ENCODE measurements around the gene DYRK1A.
A peak's percentile ranks its signal among the peaks of the same experiment; 100 is the strongest.

Gene DYRK1A

DNA sequence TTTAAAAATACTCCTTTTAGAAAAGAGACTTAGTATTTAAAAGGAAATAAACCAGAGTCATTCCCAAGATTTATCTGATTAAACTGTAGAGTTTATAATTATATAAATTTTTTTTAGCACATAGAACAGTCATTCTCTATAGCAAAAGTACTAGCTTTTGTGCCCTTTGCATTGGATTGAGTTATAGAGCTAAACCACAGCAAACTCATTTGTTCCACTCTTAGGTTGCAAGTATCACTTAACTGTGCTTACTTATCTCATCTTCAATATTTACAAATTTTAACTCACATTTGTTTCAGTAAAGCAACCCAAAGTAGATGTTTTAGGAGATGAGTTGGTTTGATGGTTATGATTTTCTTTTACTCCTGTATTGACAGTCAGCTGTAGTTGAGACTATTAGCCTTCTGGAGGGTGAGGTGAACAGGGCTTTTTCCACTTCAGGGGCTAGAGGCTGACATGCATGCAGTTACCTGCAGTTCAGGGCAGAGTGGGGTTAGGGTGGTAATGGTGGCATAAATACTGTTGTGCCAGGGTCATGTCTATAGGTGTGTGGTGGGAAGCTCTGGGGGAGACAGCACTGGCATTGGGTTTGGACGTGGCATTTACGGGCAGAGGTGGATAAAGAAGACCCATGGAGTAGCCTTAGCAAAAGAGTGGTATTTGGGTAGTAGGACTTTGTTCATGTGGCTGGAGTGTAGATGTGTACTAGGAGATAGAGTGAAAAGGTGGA lies 42.1 kb downstream of the DYRK1A start:
- TF ChIP-seq CTCF (conservative IDR thresholded peaks at IDR 0.05; ENCODE audit: low read length): no peak

DNA sequence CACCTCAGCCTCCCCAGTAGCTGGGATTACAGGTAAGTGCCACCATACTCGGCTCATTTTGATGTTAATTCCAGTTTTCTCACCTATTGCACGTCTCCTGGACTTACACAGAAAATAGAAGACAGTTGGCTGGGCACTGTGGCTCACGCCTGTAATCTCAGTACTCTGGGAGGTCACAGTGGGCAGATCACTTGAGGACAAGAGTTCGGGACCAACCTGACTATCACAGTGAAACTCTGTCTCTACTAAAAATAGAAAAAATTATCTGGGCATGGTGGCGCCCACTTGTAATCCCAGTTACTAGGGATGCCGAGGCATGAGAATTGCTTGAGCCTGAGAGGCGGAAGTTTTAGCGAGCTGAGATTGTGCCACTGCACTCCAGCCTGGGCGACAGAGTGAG lies 44.1 kb downstream of the DYRK1A start:
- TF ChIP-seq CTCF (conservative IDR thresholded peaks at IDR 0.05; ENCODE audit: low read length): no peak
- DNase-seq (ENCODE audit: low read depth): no peak
- H3K4me3 ChIP-seq (ENCODE audit: low read length): no peak overlapping the region

More for the DNA sequence above, 42.1 kb downstream of the DYRK1A start:
- DNase-seq (ENCODE audit: low read depth): no peak
- peak overlapping the region; percentile 17 for H3K4me3 ChIP-seq (ENCODE audit: low read length)

DNA sequence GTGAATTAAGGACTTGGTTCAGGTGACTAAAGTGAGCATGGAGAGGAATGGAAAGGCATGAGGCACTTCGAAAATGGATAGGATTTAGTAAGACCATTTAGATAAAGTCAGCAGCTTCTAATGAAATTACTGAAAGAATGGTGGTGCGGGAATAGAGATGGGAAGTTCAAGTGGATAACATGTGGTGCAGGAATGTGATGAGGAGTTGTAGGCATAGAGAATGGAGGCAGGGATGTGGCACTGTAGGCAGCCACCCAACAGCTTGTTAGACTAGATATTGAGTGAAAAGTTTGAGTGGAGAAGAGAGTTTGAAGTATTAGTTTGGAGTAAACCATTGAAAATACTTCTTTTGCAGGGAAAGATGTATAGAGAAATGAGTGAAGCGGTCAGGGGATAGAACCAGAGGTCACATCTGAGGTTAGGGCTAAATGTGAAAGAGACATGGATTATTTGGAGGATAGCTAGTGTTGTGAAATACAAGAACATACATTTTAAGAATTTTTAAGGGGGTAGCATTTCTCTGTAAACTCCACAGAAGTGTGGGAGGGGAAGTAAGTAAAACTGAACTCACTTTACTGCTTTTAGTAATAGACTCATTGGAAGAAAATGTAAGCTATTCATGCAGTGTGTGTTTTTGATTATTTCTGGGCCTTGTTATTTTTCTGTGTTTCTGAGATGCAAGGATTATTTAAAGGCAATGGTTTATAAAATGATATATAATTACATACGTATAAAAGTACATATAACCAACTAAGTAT lies 46.2 kb downstream of the DYRK1A start:
- H3K4me3 ChIP-seq (ENCODE audit: low read length): peak overlapping the region; percentile 4; the same call in 1 of the 2 replicates
- peak; percentile 88 for DNase-seq (ENCODE audit: low read depth)
- TF ChIP-seq CTCF (conservative IDR thresholded peaks at IDR 0.05; ENCODE audit: low read length): no peak

GRCh38 chr21:37413553-37414291 lies 47.1 kb downstream of the DYRK1A start:
- no peak for TF ChIP-seq CTCF (conservative IDR thresholded peaks at IDR 0.05; ENCODE audit: low read length)
- no peak overlapping the region for H3K4me3 ChIP-seq (ENCODE audit: low read length)
- DNase-seq (ENCODE audit: low read depth): no peak

DNA sequence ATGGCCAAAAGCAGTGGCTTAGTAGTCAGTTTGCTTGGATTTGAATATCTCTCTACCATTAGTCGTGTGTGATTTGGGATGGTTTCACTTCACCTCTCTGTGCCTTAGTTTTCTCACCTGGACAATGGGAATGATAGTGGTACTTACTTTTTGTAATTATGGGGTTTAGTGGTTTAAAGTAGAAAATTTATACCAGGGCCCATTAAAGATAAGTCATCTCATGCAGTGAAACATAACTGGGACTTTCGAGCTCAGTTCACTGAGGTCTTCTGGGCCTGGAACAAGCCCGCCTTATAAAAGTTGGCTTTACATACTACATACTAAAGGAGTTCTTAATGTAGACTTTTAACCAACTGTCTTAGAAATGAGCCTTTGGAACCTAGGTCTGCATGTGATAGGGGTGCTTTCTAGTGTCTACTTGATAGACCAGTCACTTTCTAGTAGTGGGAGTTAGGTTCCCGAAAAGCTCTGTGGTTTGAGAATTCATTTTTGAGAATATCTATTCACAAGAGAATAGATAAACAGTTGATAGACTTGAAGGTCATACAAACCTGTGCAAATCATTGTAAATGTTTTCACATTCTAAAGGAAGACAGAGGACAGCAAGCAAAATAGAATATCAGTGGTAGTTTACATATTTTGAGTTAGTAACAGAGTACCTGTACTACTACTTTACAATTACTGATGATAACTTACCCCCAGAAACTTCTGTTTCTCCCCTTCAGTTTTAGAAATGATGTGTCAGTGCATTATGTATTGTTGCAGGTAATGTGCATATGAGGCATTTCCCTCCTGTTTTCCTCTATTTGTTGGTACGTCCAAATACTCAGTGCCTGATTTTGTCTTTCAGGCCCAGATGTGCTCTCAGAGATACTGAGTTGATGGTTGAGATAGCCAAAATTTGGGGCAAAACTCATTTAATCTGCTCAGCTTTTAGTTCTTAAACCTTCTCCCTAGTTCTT lies 48.0 kb downstream of the DYRK1A start:
- no peak overlapping the region for H3K4me3 ChIP-seq (ENCODE audit: low read length)
- TF ChIP-seq CTCF (conservative IDR thresholded peaks at IDR 0.05; ENCODE audit: low read length): no peak
- no peak for DNase-seq (ENCODE audit: low read depth)

DNA sequence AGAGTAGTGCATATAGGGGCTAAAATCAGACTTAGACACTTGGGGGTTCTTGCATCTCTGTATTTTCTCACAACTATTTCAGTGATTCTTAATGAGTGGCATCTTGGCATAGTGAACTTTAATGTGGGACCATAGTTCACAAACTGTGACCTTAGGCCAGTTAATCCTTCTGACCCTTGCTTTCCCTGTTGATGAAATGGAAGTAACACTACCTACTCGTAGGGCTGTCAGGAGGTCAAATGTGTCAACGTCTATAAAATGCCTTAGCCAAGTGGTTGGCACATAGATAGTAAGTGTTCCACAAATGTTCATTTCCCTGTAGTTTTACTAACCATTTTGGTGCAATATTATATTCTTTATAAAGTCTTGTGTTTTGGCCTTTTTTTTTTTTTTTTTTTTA lies 49.4 kb downstream of the DYRK1A start:
- H3K4me3 ChIP-seq (ENCODE audit: low read length): no peak overlapping the region
- no peak for TF ChIP-seq CTCF (conservative IDR thresholded peaks at IDR 0.05; ENCODE audit: low read length)
- no peak for DNase-seq (ENCODE audit: low read depth)
